Nucleus accumbens (tissue), 56 donors: Measurements from ENCODE around the gene ERG.

Source experiments
- DNase-seq, 56 donors: peaks; one replicate each; lab custom pipeline; 2025; lab: John Stamatoyannopoulos, UW

The ERG gene

GRCh38 chr21:38476385-38476784 lies 21.9 kb downstream of the ERG start:
- DNase-seq: no peak

- no peak for DNase-seq
These were observed 22.8 kb downstream of the ERG start for GRCh38 chr21:38475519-38475918.

GRCh38 chr21:38474796-38475195 lies 23.5 kb downstream of the ERG start:
- DNase-seq: no peak

GRCh38 chr21:38474124-38474523 lies 24.2 kb downstream of the ERG start:
- DNase-seq: no peak

- DNase-seq: no peak
These were observed 25.7 kb downstream of the ERG start for GRCh38 chr21:38472412-38473108.

GRCh38 chr21:38471766-38472165 lies 26.5 kb downstream of the ERG start:
- no peak for DNase-seq

GRCh38 chr21:38470755-38471154 lies 27.5 kb downstream of the ERG start:
- DNase-seq: no peak

- DNase-seq: no peak
These were observed 28.6 kb downstream of the ERG start for GRCh38 chr21:38469642-38470041.

GRCh38 chr21:38468989-38469388 lies 29.3 kb downstream of the ERG start:
- DNase-seq: no peak

GRCh38 chr21:38467911-38468310 lies 30.4 kb downstream of the ERG start:
- DNase-seq: no peak

- no peak for DNase-seq
These were observed 30.9 kb downstream of the ERG start for GRCh38 chr21:38467374-38467773.

- DNase-seq: no peak
These were observed 38.0 kb downstream of the ERG start for GRCh38 chr21:38460171-38460742.

GRCh38 chr21:38459490-38459889 lies 38.8 kb downstream of the ERG start:
- no peak for DNase-seq

- DNase-seq: no peak
These were observed 42.9 kb downstream of the ERG start for GRCh38 chr21:38455403-38455802.

GRCh38 chr21:38454702-38455101 lies 43.6 kb downstream of the ERG start:
- DNase-seq: no peak

- DNase-seq: no peak
These were observed 44.1 kb downstream of the ERG start for GRCh38 chr21:38454161-38454560.

GRCh38 chr21:38448671-38449385 lies 49.4 kb downstream of the ERG start:
- DNase-seq: no peak

GRCh38 chr21:38447611-38448010 lies 50.7 kb downstream of the ERG start:
- no peak for DNase-seq

GRCh38 chr21:38444691-38445090 lies 53.6 kb downstream of the ERG start:
- DNase-seq: no peak

- DNase-seq: no peak
These were observed 55.2 kb downstream of the ERG start for GRCh38 chr21:38443110-38443509.

- no peak for DNase-seq
These were observed 57.1 kb downstream of the ERG start for GRCh38 chr21:38441153-38441552.

- no peak for DNase-seq
These were observed 57.5 kb downstream of the ERG start for GRCh38 chr21:38440746-38441145.
